BJ (cell line): ENCODE data around the gene ZDHHC14. TPM values are rescaled to one million over a fixed set of nuclear protein-coding genes. Genes with fewer than 3 reads are reported as not detected.
"Not testable (repeated sequence)": the region's sequence is repeated elsewhere in the genome, so short reads cannot be mapped to it uniquely, and the experiment has no call there.

Experiments
- CTCF ChIA-PET: fragments of 350-600 bp; formaldehyde crosslinking; extraction: SDS; loops from one replicate; lab custom pipeline; 2021; ENCODE audit warnings: antibody characterized with exemption, inconsistent platforms; lab: Yijun Ruan, JAX
- POLR2A ChIA-PET: fragments of 300-600 bp; sonication (Branson Sonifier 250); formaldehyde crosslinking; extraction: SDS; loops from one replicate; lab custom pipeline; 2021; ENCODE audit warnings: antibody characterized with exemption; lab: Charles Lee
- DNase-seq: peaks from one replicate; pipeline ENCODE4 v3.0.0-alpha.2; 2011; ENCODE audit warnings: low read depth
- H3K27me3 ChIP-seq: 2 replicates; pipeline ENCODE4 v1.6.0; 2011; ENCODE audit warnings: low read length; ENCODE audit not compliant: control insufficient read depth, insufficient read depth
- H3K36me3 ChIP-seq: 2 replicates; pipeline ENCODE4 v1.5.1; 2011; ENCODE audit warnings: low read length; ENCODE audit not compliant: control insufficient read depth, insufficient read depth
- H3K4me3 ChIP-seq: 2 replicates; pipeline ENCODE4 v1.5.1; 2011; ENCODE audit warnings: low read depth, mild to moderate bottlenecking, control low read depth, low read length
- CTCF ChIP-seq: IDR thresholded peaks from 2 replicates; pipeline ENCODE4 v1.5.1; 2011; ENCODE audit warnings: low read depth, mild to moderate bottlenecking, control low read depth, inconsistent platforms, low read length, moderate library complexity; ENCODE audit not compliant: insufficient read depth
- polyA plus RNA-seq: library from polyadenylated mRNA; depleted of rRNA; stranded (reverse); fragments of >200 nt; gene quantifications from 2 replicates; pipeline ENCODE4 v1.2.3, GENCODE V29; 2011

Gene ZDHHC14
- polyA plus RNA-seq, 1 experiment = 3.6 TPM

GRCh38 chr6:157466342-157466648 lies 85.3 kb downstream of the ZDHHC14 start:
- CTCF ChIA-PET = no interaction called here
- H3K27me3 ChIP-seq = no peaks in the 10 kb centered on the region

GRCh38 chr6:157467339-157467738 lies 86.3 kb downstream of the ZDHHC14 start:
- H3K36me3 ChIP-seq, H3K4me3 ChIP-seq, POLR2A ChIA-PET, DNase-seq, H3K27me3 ChIP-seq: not testable (repeated sequence)
- CTCF ChIA-PET = interaction anchor here (1.7 kb wide), 1 partner anchor 14 kb away, joined by 3 read pairs; no protein-coding TSS in a partner anchor

More at GRCh38 chr6:157466342-157466648, 85.3 kb downstream of the ZDHHC14 start:
- Histone ChIP-seq H3K36me3 (no peaks in the 10 kb centered on the region), H3K4me3 (no peak overlapping the region)
- DNase-seq = no peak
- no peak for TF ChIP-seq CTCF
- POLR2A ChIA-PET = no interaction called here

GRCh38 chr6:157468054-157468453 lies 87.1 kb downstream of the ZDHHC14 start:
- DNase-seq = no peak
- Histone ChIP-seq H3K36me3 (no peaks in the 10 kb centered on the region), H3K27me3 (no peaks in the 10 kb centered on the region), H3K4me3 (no peak overlapping the region)
- CTCF ChIA-PET = interaction anchor here (0.8 to 1.7 kb wide), 2 partner anchors 14 to 23 kb away, joined by 3 read pairs; no protein-coding TSS in a partner anchor
- TF ChIP-seq CTCF = no peak
- POLR2A ChIA-PET = no interaction called here

GRCh38 chr6:157468574-157468973 lies 87.6 kb downstream of the ZDHHC14 start:
- CTCF ChIA-PET = interaction anchor here (0.8 to 1.7 kb wide), 2 partner anchors 13 to 22 kb away, joined by 3 read pairs; no protein-coding TSS in a partner anchor
- no peak for TF ChIP-seq CTCF
- Histone ChIP-seq H3K36me3 (no peaks in the 10 kb centered on the region), H3K27me3 (no peaks in the 10 kb centered on the region), H3K4me3 (no peak overlapping the region)
- no peak for DNase-seq
- POLR2A ChIA-PET = interaction anchor here (0.5 kb wide), 1 partner anchor 15 kb away, joined by 5 read pairs; no protein-coding TSS in a partner anchor

GRCh38 chr6:157469378-157469777 lies 88.4 kb downstream of the ZDHHC14 start:
- DNase-seq = no peak

More at GRCh38 chr6:157469378-157469777, 88.4 kb downstream of the ZDHHC14 start:
- ChIA-PET CTCF (no interaction called here), POLR2A (interaction anchor here (0.6 kb wide), 1 partner anchor 26 kb away, joined by 3 read pairs; no protein-coding TSS in a partner anchor)
- Histone ChIP-seq H3K36me3 (no peaks in the 10 kb centered on the region), H3K27me3 (no peaks in the 10 kb centered on the region), H3K4me3 (no peak overlapping the region)
- TF ChIP-seq CTCF = no peak
